ENCODE results near the gene MESP2.

Gene MESP2

GRCh38 chr15:89760303-89761008 is 15.7 kb upstream of the MESP2 start:
- DNase-seq (ENCODE audit: extremely low spot score), result peak; percentile 93
- TF ChIP-seq ELF4 (IDR thresholded peaks at IDR 0.05) (no peak), PKNOX1 (IDR thresholded peaks at IDR 0.05) (no peak), SP1 (IDR thresholded peaks at IDR 0.05) (no peak), CTBP1 (IDR thresholded peaks at IDR 0.05; ENCODE audit: borderline replicate concordance) (no peak), LEF1 (IDR thresholded peaks at IDR 0.05; ENCODE audit: borderline replicate concordance) (no peak), ZNF384 (IDR thresholded peaks at IDR 0.05) (no peak), SUZ12 (IDR thresholded peaks at IDR 0.05) (no peak), TARDBP (IDR thresholded peaks at IDR 0.05) (no peak), NFRKB (IDR thresholded peaks at IDR 0.05) (no peak), FOXM1 (IDR thresholded peaks at IDR 0.05; ENCODE audit: borderline replicate concordance) (no peak), BHLHE40 (IDR thresholded peaks at IDR 0.05; ENCODE audit: borderline replicate concordance) (no peak), FOXK2 (IDR thresholded peaks at IDR 0.05) (no peak), ARNT (IDR thresholded peaks at IDR 0.05) (no peak), FOXA1 (IDR thresholded peaks at IDR 0.05) (no peak)
- CTCF ChIA-PET, result interaction anchor here (0.7 to 3.6 kb wide), 23 partner anchors 8 to 311 kb away, joined by 3 to 66 read pairs (median 3); partner anchors contain the start of genes MESP1 and MESP2
- POLR2A ChIA-PET, result interaction anchor here (0.7 to 2.0 kb wide), 10 partner anchors 9 to 342 kb away, joined by 3 to 14 read pairs (median 4); partner anchors contain the start of genes AP3S2, IDH2, MESP1 and MESP2

GRCh38 chr15:89761009-89761831 is 14.9 kb upstream of the MESP2 start:
- CTCF ChIA-PET, result interaction anchor here (0.7 to 3.6 kb wide), 24 partner anchors 9 to 310 kb away, joined by 3 to 66 read pairs (median 3); partner anchors contain the start of genes MESP1 and MESP2
- no peak for DNase-seq (ENCODE audit: extremely low spot score)

GRCh38 chr15:89761929-89762328 is 14.2 kb upstream of the MESP2 start:
- TF ChIP-seq L3MBTL2 (conservative IDR thresholded peaks at IDR 0.05) (no peak), BHLHE40 (IDR thresholded peaks at IDR 0.05; ENCODE audit: borderline replicate concordance) (no peak), FOXA1 (IDR thresholded peaks at IDR 0.05) (no peak), ZNF384 (IDR thresholded peaks at IDR 0.05) (no peak), PKNOX1 (IDR thresholded peaks at IDR 0.05) (no peak), TARDBP (IDR thresholded peaks at IDR 0.05) (no peak), HDGF (IDR thresholded peaks at IDR 0.05; ENCODE audit: borderline replicate concordance) (no peak), LEF1 (IDR thresholded peaks at IDR 0.05; ENCODE audit: borderline replicate concordance) (no peak), CTBP1 (IDR thresholded peaks at IDR 0.05; ENCODE audit: borderline replicate concordance) (no peak)
- POLR2A ChIA-PET, result interaction anchor here (1.2 to 1.7 kb wide), 2 partner anchors 114 to 126 kb away, joined by 3 to 14 read pairs; no protein-coding TSS in a partner anchor
- DNase-seq (ENCODE audit: extremely low spot score), result no peak
- CTCF ChIA-PET, result interaction anchor here (0.8 to 3.6 kb wide), 6 partner anchors 10 to 310 kb away, joined by 3 to 66 read pairs (median 19); partner anchors contain the start of genes MESP1 and MESP2

More at GRCh38 chr15:89761009-89761831, 14.9 kb upstream of the MESP2 start:
- TF ChIP-seq ELF4 (IDR thresholded peaks at IDR 0.05) (no peak), FOXA1 (IDR thresholded peaks at IDR 0.05) (no peak), BHLHE40 (IDR thresholded peaks at IDR 0.05; ENCODE audit: borderline replicate concordance) (no peak)
- POLR2A ChIA-PET, result interaction anchor here (0.7 to 2.0 kb wide), 10 partner anchors 9 to 341 kb away, joined by 3 to 14 read pairs (median 4); partner anchors contain the start of genes AP3S2, IDH2, MESP1 and MESP2

GRCh38 chr15:89765694-89766093 is 10.4 kb upstream of the MESP2 start:
- ChIA-PET POLR2A (no interaction called here), CTCF (interaction anchor here (1.0 kb wide), 1 partner anchor 109 kb away, joined by 3 read pairs; no protein-coding TSS in a partner anchor)
- DNase-seq (ENCODE audit: extremely low spot score), result no peak
- TF ChIP-seq TARDBP (IDR thresholded peaks at IDR 0.05) (no peak), BHLHE40 (IDR thresholded peaks at IDR 0.05; ENCODE audit: borderline replicate concordance) (no peak)

- DNase-seq (ENCODE audit: extremely low spot score), result no peak
- TF ChIP-seq FOXA1 (IDR thresholded peaks at IDR 0.05) (no peak), BHLHE40 (IDR thresholded peaks at IDR 0.05; ENCODE audit: borderline replicate concordance) (no peak), CTBP1 (IDR thresholded peaks at IDR 0.05; ENCODE audit: borderline replicate concordance) (no peak), ARNT (IDR thresholded peaks at IDR 0.05) (no peak), ZNF384 (IDR thresholded peaks at IDR 0.05) (no peak), LEF1 (IDR thresholded peaks at IDR 0.05; ENCODE audit: borderline replicate concordance) (no peak), TARDBP (IDR thresholded peaks at IDR 0.05) (no peak), ELF4 (IDR thresholded peaks at IDR 0.05) (no peak)
- CTCF ChIA-PET, result interaction anchor here (0.7 to 1.1 kb wide), 3 partner anchors 94 to 108 kb away, joined by 3 to 4 read pairs (median 4); no protein-coding TSS in a partner anchor
- POLR2A ChIA-PET, result no interaction called here
Observed at GRCh38 chr15:89766357-89767311, 9.5 kb upstream of the MESP2 start.

Data from HEK293T (cell line).